ENCODE measurements around the gene ABTB2.

DNA sequence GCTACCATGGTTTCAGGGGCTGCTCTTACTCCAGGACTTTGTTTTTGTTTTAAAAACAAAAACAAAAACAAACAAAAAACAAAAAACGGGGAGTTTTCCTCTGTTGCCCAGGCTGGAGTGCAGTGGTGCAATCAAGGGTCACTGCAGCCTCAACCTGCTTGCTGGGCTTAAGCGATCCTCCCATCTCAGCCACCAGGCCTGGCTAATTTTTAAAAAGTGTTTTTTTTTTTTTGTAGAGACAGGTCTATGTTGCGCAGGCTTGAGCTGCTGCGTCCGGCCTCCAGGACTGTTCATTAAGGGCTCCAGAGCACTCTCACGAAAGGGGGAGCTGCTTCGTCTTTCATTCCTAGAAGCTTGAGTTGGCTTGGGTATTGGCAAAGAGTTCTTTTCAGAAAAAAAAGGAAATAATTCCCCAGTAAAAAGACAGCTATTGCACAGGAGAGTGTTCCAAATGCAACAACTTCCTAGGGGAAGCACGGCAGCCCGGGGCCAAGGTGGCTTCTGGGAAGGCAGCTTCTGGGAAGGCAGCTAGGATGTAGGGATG is 173.9 kb downstream of the ABTB2 start:
- TF ChIP-seq, protein P1, sequence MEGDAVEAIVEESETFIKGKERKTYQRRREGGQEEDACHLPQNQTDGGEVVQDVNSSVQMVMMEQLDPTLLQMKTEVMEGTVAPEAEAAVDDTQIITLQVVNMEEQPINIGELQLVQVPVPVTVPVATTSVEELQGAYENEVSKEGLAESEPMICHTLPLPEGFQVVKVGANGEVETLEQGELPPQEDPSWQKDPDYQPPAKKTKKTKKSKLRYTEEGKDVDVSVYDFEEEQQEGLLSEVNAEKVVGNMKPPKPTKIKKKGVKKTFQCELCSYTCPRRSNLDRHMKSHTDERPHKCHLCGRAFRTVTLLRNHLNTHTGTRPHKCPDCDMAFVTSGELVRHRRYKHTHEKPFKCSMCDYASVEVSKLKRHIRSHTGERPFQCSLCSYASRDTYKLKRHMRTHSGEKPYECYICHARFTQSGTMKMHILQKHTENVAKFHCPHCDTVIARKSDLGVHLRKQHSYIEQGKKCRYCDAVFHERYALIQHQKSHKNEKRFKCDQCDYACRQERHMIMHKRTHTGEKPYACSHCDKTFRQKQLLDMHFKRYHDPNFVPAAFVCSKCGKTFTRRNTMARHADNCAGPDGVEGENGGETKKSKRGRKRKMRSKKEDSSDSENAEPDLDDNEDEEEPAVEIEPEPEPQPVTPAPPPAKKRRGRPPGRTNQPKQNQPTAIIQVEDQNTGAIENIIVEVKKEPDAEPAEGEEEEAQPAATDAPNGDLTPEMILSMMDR (IDR thresholded peaks at IDR 0.05; ENCODE audit: control extremely low read depth in 1 of 3, insufficient read depth in 1 of 3, low read depth in 1 of 3, low read length in 3 of 3), result no peak
- TF ChIP-seq KDM1A (IDR thresholded peaks at IDR 0.05; ENCODE audit: borderline replicate concordance, low read length) (no peak), HDAC2 (IDR thresholded peaks at IDR 0.05; ENCODE audit: borderline replicate concordance in 1 of 2, low read depth in 2 of 2, low read length in 2 of 2) (no peak), EP300 (IDR thresholded peaks at IDR 0.05; ENCODE audit: borderline replicate concordance in 1 of 2, low read depth in 2 of 2, low read length in 2 of 2) (no peak), CREB1 (IDR thresholded peaks at IDR 0.05) (no peak), MAFK (IDR thresholded peaks at IDR 0.05; ENCODE audit: low read depth, low read length) (no peak), ZNF274 (IDR thresholded peaks at IDR 0.05; ENCODE audit: borderline replicate concordance, extremely low read depth, low read length) (no peak), BRCA1 (IDR thresholded peaks at IDR 0.05; ENCODE audit: low read depth, low read length) (no peak), SP1 (IDR thresholded peaks at IDR 0.05; ENCODE audit: low read depth, low read length) (no peak)
